HL-60 (cell line): Measurements from ENCODE around the gene ZNF600.

Experiments
- POLR2AphosphoS5 ChIP-seq: IDR thresholded peaks from 2 replicates; pipeline ENCODE4 v1.6.1; 2012; ENCODE audit warnings: low read depth
- TF ChIP-seq, protein P1 (sequence below): IDR thresholded peaks from one replicate; pipeline ENCODE4 v1.5.1; 2011; ENCODE audit warnings: low read length, control low read depth, inconsistent platforms; ENCODE audit not compliant: insufficient read depth
- TF ChIP-seq, protein P2 (sequence below): IDR thresholded peaks from 2 replicates; pipeline ENCODE4 v1.6.1; 2012; ENCODE audit warnings: low read depth; ENCODE audit not compliant: insufficient replicate concordance

DNA sequence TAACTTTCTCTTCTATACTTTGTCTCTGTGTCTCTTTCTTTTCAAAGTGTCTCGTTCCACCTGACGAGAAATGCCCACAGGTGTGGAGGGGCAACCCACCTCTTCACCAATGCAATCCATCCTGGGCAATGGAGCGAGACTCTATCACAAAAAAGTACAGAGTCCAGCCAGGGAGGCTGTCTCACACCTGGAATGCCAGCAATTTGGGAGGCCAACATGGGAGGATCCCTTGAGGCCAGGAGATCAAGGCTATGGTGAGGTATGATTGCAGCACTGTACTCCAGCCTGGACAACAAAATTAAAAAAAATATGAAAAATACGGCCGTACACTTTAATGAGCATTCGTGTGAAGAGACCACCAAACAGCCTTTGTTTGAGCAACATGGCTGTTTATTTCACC, 2.8 kb upstream of the ZNF600 start:
- no peak for TF ChIP-seq POLR2AphosphoS5
- TF ChIP-seq, protein P1, sequence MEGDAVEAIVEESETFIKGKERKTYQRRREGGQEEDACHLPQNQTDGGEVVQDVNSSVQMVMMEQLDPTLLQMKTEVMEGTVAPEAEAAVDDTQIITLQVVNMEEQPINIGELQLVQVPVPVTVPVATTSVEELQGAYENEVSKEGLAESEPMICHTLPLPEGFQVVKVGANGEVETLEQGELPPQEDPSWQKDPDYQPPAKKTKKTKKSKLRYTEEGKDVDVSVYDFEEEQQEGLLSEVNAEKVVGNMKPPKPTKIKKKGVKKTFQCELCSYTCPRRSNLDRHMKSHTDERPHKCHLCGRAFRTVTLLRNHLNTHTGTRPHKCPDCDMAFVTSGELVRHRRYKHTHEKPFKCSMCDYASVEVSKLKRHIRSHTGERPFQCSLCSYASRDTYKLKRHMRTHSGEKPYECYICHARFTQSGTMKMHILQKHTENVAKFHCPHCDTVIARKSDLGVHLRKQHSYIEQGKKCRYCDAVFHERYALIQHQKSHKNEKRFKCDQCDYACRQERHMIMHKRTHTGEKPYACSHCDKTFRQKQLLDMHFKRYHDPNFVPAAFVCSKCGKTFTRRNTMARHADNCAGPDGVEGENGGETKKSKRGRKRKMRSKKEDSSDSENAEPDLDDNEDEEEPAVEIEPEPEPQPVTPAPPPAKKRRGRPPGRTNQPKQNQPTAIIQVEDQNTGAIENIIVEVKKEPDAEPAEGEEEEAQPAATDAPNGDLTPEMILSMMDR: no peak
- TF ChIP-seq, protein P2, sequence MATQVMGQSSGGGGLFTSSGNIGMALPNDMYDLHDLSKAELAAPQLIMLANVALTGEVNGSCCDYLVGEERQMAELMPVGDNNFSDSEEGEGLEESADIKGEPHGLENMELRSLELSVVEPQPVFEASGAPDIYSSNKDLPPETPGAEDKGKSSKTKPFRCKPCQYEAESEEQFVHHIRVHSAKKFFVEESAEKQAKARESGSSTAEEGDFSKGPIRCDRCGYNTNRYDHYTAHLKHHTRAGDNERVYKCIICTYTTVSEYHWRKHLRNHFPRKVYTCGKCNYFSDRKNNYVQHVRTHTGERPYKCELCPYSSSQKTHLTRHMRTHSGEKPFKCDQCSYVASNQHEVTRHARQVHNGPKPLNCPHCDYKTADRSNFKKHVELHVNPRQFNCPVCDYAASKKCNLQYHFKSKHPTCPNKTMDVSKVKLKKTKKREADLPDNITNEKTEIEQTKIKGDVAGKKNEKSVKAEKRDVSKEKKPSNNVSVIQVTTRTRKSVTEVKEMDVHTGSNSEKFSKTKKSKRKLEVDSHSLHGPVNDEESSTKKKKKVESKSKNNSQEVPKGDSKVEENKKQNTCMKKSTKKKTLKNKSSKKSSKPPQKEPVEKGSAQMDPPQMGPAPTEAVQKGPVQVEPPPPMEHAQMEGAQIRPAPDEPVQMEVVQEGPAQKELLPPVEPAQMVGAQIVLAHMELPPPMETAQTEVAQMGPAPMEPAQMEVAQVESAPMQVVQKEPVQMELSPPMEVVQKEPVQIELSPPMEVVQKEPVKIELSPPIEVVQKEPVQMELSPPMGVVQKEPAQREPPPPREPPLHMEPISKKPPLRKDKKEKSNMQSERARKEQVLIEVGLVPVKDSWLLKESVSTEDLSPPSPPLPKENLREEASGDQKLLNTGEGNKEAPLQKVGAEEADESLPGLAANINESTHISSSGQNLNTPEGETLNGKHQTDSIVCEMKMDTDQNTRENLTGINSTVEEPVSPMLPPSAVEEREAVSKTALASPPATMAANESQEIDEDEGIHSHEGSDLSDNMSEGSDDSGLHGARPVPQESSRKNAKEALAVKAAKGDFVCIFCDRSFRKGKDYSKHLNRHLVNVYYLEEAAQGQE: no peak
